ENCODE measurements around the gene TC2N.
"Not testable (repeated sequence)": the region's sequence is repeated elsewhere in the genome, so short reads cannot be mapped to it uniquely, and the experiment has no call there.

TC2N gene

DNA sequence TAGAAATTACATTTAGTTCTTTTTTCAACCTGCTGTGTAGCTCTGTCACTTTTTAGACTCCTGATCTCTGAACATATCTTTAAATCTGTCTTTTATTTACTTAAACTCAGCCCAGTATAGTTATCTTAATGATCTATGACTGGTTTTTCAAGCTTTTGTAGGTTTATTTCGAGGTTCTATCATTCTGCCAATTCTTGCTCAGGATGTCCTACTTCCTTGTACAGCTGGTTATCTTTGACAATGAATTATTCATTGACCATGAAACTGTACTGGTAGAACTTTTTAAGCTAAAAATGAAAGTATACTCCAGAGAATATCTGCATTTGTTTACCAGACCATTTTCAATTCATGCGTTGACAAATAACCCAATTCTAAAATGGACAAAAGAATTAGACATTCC is 37.8 kb downstream of the TC2N start:
- H3K27ac ChIP-seq = peak overlapping the region; percentile 99

DNA sequence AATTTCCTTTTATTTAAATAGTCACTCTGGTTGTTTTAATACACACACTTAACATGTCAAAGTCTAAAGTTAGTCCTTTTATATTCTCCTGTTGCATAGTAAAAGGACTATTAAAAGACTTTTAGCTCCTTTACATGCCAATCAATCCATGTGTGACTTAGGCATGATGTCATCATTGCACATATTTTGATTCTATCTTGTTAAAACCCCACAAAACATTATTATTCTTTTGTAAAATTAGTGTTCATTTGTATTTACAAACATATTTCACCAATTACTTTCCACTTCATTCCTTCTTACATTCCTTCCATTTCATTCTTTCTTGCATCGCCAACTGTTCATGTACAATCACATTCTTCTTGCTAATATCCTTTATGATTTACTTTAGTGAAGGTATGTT is 39.6 kb downstream of the TC2N start:
- TF ChIP-seq, protein P1, sequence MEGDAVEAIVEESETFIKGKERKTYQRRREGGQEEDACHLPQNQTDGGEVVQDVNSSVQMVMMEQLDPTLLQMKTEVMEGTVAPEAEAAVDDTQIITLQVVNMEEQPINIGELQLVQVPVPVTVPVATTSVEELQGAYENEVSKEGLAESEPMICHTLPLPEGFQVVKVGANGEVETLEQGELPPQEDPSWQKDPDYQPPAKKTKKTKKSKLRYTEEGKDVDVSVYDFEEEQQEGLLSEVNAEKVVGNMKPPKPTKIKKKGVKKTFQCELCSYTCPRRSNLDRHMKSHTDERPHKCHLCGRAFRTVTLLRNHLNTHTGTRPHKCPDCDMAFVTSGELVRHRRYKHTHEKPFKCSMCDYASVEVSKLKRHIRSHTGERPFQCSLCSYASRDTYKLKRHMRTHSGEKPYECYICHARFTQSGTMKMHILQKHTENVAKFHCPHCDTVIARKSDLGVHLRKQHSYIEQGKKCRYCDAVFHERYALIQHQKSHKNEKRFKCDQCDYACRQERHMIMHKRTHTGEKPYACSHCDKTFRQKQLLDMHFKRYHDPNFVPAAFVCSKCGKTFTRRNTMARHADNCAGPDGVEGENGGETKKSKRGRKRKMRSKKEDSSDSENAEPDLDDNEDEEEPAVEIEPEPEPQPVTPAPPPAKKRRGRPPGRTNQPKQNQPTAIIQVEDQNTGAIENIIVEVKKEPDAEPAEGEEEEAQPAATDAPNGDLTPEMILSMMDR (conservative IDR thresholded peaks at IDR 0.05) = no peak
- H3K27ac ChIP-seq = peak overlapping the region; percentile 99

More for the DNA sequence above, 37.8 kb downstream of the TC2N start:
- TF ChIP-seq, protein P1 (conservative IDR thresholded peaks at IDR 0.05) = no peak

DNA sequence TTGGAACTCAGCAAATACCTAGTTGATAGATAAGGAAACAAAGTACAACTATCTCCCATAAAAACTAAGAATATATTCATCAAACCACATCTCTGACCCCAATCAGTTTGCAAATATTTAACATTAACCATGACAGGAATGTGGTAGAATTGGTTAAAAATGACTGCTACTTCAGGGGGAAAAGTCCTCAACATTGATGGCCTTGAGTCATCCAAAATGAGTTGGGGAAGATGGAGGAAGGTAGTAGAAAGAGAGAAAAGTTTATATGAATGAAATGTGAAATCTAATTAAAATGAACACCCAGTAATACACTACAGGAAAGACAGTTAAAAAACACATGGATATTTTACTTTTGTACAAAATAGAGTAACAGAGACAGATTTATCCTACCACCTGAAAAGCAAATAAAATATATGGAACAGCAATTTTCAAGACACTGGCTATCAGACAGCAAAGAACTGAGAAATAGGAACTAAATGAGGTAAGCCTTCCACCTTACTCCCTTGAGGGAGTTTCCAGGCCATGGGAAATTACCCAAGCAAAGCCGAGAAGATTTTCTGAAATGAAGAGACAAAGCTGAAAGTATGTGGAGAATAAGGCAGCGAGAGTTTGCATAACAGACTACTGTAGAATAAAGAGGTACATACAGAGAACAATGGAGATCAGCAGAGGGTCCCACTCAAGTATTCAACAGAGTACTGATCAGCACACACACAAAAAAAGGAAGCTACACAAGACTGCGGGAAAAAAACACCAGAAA is 49.6 kb downstream of the TC2N start:
- TF ChIP-seq, protein P1 (conservative IDR thresholded peaks at IDR 0.05) = no peak
- H3K27ac ChIP-seq = no peak overlapping the region

DNA sequence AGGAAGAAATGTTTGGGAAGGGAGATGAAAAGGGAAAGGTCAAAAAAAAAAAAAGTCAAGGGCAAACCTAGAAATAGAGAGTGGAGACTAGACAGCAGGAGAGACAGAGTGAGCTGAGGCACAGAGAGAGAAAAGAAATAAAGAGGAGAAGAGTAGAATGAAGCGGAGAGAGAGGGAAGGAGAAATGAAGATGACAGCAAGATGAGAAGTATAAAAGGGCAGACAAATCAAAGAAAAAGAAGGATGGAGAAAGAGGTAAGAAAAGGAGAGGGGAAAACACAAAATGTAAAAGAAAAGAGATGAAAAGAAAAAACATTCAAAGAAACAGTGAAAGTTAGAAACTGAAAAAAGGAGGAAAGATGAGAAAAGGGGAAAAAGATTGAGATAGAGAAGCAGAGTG is 53.0 kb downstream of the TC2N start:
- H3K27ac ChIP-seq = no peak overlapping the region
- TF ChIP-seq, protein P1 (conservative IDR thresholded peaks at IDR 0.05) = no peak

DNA sequence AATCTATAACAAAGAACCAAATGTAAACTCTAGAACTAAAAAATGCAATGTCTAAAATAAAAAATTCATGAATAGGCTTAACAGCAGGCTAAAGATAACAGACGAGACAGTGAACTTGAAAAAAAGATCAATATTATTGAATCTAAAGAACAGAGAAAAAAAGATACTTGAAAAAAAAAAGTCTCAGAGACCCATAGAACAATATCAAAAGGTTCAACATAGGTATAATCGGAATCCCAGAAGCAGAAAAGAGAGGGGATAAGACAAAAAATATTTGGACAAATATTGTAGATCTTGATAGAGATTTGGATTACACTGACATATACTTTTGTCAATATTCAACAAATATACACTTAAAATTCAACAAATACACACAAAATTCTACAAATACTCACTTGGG is 56.6 kb downstream of the TC2N start:
- TF ChIP-seq, protein P1 (conservative IDR thresholded peaks at IDR 0.05) = no peak
- no peak overlapping the region for H3K27ac ChIP-seq

DNA sequence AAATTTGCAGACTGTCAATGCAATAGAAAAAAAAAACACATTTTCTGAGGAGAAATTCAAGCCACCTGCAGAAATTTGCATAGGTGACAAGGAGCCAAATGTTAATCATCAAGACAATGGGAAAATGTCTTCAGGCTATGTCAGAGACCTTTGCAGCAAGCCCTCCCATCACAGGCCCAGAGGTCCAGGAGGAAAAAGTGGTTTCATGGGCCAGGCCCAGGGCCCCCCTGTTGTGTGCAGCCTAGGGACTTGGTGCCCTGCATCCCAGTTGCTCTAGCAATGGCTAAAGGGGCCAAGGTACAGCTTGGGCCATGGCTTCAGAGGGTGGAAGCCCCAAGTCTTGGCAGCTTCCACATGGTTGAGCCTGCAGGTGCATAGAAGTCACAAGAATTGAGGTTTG is 60.6 kb downstream of the TC2N start:
- H3K27ac ChIP-seq = no peak overlapping the region
- TF ChIP-seq, protein P1 (conservative IDR thresholded peaks at IDR 0.05) = no peak

DNA sequence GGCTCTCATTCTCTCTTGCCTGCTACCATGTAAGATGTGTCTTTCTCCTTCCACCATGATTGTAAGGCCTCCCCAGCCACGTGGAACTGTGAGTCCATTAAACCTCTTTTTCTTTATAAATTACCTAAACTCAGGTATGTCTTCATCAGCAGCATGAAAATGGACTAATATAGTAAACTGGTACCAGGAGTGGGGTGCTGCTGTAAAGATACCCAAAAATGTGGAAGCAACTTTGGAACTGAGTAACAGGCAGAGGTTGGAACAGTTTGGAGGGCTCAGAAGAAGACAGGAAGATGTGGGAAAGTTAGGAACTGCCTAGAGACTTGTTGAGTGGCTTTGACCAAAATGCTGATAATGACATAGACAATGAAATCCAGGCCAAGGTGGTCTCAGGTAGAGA is 61.2 kb downstream of the TC2N start:
- H3K27ac ChIP-seq = not testable (repeated sequence)

DNA sequence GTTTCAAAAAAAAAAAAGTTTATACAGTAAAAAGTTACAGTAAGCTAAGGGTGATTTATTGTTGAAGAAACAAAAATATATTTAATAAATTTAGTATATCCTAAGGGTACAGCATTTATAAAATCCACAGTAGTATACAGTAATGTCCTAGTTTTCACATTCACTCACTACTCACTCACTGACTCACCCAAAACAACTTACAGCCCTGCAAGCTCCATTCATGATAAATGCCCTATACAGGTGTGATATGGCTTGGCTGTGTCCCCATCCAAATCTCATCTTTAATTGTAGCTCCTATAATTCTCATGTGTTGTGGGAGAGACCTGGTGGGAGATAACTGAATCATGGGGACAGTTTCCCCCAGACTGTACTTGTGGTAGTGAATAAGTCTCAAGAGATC is 61.7 kb downstream of the TC2N start:
- TF ChIP-seq, protein P1 (conservative IDR thresholded peaks at IDR 0.05) = no peak
- H3K27ac ChIP-seq = no peak overlapping the region

All from VCaP (cell line).